ENCODE data around the gene LANCL2.
"Not testable (repeated sequence)": the region's sequence is repeated elsewhere in the genome, so short reads cannot be mapped to it uniquely, and the experiment has no call there.

Gene LANCL2

GRCh38 chr7:55362927-55363326, 2.2 kb upstream of the LANCL2 start:
- no peak for DNase-seq

GRCh38 chr7:55363386-55364170, 1.6 kb upstream of the LANCL2 start:
- DNase-seq = no peak

GRCh38 chr7:55365675-55366460, 731 bp downstream of the LANCL2 start:
- peak; percentile 98 for DNase-seq

GRCh38 chr7:55366461-55367070, 1.4 kb downstream of the LANCL2 start:
- DNase-seq = no peak

- no peak for DNase-seq
These were observed 2.2 kb downstream of the LANCL2 start for GRCh38 chr7:55367283-55367840.

- DNase-seq = no peak
These were observed 4.6 kb downstream of the LANCL2 start for GRCh38 chr7:55369427-55370400.

- no peak for DNase-seq
These were observed 9.1 kb downstream of the LANCL2 start for GRCh38 chr7:55374213-55374612.

- no peak for DNase-seq
These were observed 10.1 kb downstream of the LANCL2 start for GRCh38 chr7:55375237-55375636.

GRCh38 chr7:55377162-55377817, 12.2 kb downstream of the LANCL2 start:
- DNase-seq = no peak

- no peak for DNase-seq
These were observed 14.1 kb downstream of the LANCL2 start for GRCh38 chr7:55379285-55379684.

- DNase-seq = no peak
These were observed 16.1 kb downstream of the LANCL2 start for GRCh38 chr7:55381189-55381588.

- no peak for DNase-seq
These were observed 16.6 kb downstream of the LANCL2 start for GRCh38 chr7:55381696-55382095.

- no peak for DNase-seq
These were observed 17.1 kb downstream of the LANCL2 start for GRCh38 chr7:55382251-55382650.

- DNase-seq = no peak
These were observed 21.4 kb downstream of the LANCL2 start for GRCh38 chr7:55386541-55386940.

GRCh38 chr7:55387062-55387965, 22.2 kb downstream of the LANCL2 start:
- DNase-seq = no peak

- no peak for DNase-seq
These were observed 31.2 kb downstream of the LANCL2 start for GRCh38 chr7:55396233-55396785.

GRCh38 chr7:55397617-55398016, 32.5 kb downstream of the LANCL2 start:
- no peak for DNase-seq

GRCh38 chr7:55400191-55400590, 35.1 kb downstream of the LANCL2 start:
- DNase-seq = no peak

- not testable (repeated sequence) for DNase-seq
These were observed 37.4 kb downstream of the LANCL2 start for GRCh38 chr7:55402506-55402905.

- DNase-seq = no peak
These were observed 40.9 kb downstream of the LANCL2 start for GRCh38 chr7:55405856-55406541.
